GM18517 (cell line): ENCODE measurements around the gene UMOD.
"Not testable (repeated sequence)": the region's sequence is repeated elsewhere in the genome, so short reads cannot be mapped to it uniquely, and the experiment has no call there.

Experiments
- ATAC-seq: cut with Tn5 transposase; IDR thresholded peaks from one replicate; pipeline ENCODE4 v1.9.1; 2021; ENCODE audit warnings: mild to moderate bottlenecking, moderate library complexity; ENCODE audit not compliant: unreplicated experiment

The UMOD gene

DNA sequence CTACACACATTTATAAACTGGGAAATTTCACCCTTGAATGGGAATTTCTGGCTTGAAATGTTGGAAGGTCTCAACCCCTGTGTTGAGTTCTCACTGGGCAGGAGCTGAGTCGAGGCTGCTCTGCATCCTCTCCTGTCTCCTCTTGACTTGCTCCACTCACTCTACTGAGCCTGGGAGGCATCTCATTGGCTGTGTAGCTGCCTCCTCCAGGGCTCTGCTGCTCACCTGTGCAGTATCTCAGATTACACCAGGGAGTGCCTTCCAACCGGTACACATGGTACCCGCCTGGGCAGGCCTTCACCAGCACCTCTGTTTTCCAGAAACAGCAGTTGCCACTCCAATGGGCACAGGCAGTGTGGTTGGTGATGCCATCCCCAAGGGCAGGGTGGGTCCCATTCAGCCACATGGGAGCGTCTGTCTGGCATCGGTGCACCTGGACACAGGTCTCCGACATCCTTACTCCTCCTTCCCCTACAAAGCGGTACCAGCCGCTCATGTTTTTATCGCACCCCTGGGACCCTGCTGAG lies 28.9 kb downstream of the UMOD start:
- ATAC-seq = no peak

DNA sequence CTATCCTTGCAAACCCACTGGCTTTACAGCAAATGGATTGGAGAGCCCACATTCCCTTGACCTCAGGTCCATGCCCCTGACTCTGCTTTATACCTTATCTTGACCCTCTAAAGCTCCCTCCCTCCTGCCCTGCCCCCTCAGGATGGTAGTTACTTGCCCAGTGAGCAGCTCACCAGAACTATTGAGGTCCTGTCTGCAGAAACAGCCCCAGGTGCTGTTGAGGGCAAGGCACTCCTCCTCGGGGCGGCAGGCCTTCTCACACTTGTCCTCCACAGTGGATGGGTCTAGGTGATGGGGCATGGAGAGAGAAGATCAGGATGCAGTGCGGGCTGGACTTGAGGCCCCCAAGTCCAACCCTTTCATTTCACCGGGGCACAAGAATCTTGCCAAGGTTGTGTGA lies 29.8 kb downstream of the UMOD start:
- no peak for ATAC-seq

DNA sequence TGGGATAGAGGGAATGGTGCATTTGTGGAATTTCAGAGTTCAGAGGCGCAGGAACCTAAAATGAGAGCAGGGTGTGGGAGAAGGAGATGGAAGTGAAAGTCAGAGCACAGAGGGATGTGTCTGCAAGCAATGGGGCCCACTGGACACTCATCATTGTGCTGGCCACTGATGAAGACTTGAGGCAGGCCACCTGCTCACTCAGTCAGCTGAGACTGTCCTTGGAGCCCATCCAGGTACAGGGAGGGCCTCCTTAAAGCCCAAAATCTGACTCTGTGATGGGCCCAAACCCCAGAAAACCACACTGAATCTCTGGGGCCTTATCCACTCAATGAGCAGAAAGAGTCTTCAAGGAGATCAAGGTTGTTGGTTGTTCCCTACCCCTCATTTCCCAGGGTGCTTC lies 30.8 kb downstream of the UMOD start:
- no peak for ATAC-seq

DNA sequence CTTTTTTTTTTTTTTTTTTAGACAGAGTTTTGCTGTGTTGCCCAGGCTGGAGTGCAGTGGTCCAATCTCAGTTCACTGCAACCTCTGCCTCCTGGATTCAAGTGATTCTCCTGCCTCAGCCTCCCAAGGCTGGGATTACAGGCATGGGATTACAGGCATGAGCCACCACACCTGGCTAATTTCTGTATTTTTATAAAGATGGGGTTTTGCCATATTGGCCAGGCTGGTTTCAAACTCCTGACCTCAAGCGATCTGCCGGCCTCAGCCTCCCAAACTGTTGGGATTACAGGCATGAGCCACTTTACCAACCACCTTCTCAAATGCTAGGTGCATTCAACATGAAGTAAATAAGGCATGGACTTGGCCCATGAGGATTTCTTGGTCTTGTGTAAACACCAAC lies 31.5 kb downstream of the UMOD start:
- not testable (repeated sequence) for ATAC-seq

DNA sequence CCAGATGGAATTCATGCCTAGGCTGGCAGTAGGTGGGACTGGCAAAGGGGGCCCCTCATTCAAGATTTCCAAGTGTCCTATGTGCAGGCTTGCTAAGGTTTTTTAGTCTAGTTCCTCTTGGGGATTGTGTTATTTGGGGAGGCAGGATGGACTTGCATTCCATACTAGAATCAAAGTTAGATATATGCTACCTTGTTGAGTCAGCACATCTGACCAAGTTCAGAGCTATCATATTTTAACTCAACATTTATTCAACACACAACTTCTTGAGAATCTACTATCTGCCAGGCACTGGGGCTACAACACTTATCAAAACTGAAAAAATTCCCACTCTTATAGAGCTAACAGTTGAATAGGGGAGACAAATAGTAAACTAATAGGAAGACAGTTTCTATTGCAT lies 31.9 kb downstream of the UMOD start:
- ATAC-seq = no peak

DNA sequence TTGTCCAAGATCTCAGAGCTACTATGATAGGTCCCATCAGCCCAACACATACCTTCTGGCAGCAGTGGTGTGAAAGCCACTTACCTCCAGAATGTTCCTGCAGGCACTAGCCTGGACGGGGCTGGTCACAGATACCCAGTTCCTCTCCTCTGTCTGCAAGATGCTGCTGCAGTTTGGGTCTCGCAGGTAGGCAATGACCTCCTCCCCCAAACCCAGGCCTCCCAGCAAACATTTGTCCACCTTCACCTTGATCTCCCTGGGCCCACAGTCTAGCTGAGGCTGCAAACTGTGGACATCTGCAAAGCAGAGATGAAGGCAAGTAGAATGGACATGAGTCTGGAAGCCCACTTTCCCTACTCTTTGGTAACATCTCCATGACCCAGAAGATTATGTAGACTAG lies 32.3 kb downstream of the UMOD start:
- ATAC-seq = no peak

DNA sequence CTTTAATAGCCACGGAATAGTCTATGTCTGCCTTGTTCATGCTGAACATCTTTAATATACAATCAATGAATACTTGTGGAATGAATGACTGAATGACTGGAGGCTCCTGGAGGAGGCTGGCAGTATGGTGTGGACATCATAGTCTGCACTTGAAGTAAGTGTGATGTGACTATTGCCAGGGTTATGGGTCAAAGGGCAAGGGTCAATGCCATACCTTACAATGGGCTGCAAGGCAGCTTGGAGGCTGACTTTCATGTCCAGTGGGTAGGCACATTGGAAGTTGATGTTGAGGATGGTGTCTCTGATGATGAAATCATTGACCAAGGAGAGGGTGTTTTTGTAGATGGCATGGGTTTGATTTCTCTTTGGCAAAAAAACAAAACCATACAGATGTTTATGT lies 33.1 kb downstream of the UMOD start:
- no peak for ATAC-seq

DNA sequence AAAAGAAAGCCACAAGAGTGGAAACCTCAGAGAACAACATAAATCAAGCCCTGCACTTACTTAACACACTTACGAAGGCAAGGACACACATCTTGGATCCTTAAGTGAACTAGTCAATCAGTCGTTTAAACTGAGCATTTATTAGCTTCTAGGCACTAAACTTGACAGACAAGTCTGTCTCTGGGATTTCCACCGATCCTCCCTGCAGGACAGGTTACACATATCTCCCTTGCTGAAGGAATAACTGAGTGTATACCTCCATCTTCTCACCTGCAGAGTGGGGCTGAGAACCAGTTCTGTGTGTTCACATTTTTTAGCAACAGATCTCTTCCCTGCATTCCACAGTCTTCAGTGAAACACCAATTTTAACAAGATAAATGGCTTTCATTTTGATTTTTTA lies 34.1 kb downstream of the UMOD start:
- no peak for ATAC-seq

DNA sequence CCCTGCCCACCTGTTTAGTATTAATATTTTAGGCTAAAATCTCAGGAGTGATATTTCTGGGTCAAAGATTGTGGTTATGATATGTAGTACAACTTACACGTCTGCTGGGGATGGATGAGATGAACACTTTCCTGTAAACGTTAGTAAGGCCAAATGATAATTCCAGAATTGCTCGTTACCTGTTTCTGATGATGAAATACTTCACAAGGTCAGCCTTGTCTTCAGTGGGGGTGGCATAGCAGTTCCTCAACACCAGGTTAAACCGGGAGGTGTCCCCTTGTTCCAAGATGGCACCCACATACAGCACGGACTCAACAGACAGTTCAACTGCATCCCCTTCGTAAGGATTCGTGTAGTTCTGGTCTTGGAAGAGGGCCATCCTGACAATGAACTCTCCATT lies 34.5 kb downstream of the UMOD start:
- ATAC-seq = no peak

DNA sequence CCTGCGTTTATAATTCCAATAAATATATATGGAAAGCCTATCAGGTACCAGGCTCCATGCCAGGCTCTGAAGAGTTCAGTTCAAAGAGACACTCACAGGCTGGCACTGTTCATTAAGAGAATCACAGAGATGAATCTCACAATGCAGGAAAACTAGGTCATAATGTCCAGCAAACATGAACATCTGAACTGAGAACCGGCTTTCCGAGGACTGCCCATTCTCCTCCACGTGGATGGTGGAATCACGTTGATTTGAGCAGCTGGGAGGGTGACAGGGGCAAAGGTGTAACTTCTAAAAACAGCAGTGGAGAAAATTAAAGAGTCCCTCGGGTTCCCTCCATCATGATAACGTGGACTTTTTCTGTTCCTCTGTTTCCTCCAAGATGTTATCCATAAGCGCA lies 35.4 kb downstream of the UMOD start:
- no peak for ATAC-seq

DNA sequence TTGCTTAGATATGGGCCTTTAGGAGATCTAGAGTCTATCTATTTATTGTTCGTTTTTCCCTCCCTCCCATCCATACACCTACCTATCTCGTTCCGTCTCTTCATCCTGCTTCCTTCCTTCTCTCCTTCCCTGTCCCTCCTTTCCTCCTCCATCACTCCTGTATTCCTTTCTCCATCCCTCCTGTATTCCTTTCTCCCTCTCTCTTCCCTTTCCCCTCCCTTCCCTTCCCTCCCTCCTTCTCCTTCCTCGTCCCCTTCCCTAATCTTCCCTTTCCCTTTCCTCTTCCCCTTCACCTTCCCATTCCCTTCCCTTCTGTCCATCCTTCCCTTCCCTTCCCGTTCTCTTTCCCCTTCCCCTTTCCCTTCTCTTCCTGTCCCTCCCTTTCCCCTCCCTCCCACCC lies 35.8 kb downstream of the UMOD start:
- ATAC-seq = no peak

DNA sequence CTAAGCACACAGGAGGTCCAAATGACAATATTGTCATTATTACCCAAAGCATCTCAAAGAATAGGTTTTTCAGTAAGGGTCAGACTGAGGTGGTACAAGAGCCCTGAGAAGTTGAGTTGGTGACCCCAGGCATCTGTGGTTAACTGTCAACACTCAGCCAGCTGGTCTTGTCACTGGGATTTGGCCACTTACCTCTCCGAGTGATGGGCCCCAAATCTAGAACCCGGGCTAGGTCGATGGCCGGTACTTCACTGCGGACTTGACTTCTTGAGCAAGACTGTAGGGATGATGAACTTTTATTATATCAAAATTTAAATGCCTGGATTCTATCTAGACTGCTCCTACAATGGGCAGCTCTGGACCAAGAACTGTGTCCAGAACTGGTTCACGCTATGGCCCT lies 36.8 kb downstream of the UMOD start:
- no peak for ATAC-seq

DNA sequence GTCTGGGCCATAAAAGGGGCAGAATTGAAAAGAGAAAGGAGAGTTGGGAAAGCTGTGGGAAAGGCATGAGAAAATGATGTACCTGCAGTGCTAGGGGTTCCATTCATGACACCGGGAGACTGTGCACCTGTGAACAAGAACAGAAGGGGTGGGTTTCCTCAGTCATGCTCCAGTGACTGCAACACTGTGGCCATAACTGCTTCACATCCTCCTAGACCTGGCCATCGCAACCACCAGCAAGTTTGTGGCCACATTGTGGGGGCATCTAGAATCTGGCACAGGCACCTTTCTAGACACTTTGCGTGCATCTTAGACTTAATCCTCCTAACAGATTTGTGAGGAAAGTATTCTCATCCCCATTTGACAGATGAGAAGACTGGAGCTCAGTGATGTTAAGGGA lies 37.9 kb downstream of the UMOD start:
- ATAC-seq = no peak

DNA sequence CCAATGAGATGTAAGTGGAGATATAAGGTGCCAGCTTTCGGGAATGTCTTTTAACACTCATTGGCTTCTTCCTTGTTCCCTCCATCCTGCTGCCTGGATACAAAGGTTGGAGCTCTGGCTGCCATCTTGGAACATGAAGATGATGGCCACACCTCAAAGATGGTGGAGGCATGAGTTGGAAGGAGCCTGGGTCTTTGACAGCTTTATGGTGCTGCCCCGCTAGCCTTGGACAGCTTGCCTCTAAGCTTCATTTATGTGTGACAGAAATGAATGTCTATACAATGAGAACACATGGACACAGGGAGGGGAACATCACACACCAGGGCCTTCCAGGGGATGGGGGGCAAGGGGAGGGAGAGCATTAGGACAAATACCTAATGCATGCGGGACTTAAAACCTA lies 38.8 kb downstream of the UMOD start:
- ATAC-seq = no peak

DNA sequence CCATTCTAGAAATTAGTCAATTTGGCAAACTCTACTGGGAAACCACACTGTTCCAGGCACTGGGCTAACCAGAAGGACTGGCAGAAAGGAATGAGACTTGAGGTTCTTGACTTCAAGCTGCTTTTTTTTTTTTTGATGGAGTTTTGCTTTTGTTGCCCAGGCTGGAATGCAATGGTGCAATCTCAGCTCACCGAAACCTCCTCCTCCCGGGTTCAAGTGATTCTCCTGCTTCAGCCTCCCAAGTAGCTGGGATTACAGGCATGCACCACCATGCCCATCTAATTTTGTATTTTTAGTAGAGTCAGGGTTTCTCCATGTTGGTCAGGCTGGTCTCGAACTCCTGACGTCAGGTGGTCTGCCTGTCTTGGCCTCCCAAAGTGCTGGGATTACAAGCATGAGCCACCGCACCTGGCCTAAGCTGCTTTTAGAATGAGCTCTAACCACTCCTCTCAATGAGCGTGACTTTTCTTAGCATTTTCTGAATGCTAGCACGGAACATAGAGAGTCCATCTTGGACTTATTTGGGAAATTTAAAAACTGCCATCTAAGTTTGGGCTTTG lies 39.9 kb downstream of the UMOD start:
- not testable (repeated sequence) for ATAC-seq

DNA sequence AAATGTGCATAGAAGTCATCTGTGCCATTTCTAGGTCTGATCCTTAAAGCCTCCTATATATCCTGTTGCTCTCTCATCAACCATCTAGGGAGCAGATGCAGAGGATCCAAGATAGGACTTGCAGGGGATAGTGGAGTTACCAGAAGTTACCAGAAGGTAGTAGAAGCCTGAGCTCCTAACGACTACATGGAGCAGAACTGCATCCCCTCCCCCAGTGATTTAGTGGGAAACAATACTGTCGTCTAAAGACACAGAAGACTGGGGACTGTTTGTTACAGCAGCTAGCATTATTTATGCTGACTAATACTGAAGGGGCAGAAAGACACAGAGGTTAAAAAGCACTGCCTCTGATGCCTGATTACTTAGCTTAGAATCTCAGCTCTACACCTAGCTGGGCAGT lies 41.0 kb downstream of the UMOD start:
- ATAC-seq = no peak

DNA sequence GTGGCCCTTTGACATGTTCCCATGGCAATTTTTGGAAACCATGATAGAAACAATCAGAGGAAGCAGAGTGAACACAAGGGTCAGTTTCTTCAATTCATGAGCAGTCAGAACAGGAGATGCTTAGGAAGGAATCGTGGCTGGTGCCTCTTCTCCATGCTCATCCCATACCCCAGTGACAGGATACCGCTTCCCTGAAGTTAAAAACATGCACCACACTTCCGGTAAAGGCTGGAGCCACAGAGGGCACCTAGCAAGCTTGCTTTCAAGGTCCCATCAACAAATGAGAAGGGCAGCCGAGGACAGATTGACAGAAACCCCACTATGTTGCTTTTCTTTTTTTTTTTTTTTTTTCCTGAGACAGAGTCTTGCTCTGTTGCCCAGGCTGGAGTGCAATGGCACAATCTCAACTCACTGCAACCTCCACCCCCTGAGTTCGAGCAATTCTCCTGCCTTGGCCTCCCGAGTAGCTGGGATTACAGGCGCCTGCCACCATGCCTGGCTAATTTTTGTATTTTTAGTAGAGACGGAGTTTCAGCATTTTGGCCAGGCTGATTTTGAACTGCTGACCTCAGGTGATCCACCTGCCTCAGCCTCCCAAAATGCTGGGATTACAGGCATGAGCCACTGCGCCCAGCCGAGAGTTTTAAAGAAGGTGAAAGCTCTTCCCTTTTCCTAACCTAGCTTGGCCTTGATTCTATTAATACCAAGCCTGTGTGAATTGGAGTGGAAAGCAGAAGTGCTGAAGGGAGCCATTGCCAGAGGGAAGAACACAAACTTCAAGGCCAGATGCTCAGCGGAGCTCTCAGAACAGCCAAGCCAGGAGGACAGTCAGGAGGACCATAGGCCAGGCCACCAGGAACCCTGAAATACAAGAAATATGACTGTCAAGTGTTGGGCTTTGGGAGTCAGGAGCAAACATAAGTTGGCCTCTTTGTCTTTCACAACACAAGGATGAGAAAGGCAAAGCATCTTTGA lies 41.8 kb downstream of the UMOD start:
- ATAC-seq = no peak

DNA sequence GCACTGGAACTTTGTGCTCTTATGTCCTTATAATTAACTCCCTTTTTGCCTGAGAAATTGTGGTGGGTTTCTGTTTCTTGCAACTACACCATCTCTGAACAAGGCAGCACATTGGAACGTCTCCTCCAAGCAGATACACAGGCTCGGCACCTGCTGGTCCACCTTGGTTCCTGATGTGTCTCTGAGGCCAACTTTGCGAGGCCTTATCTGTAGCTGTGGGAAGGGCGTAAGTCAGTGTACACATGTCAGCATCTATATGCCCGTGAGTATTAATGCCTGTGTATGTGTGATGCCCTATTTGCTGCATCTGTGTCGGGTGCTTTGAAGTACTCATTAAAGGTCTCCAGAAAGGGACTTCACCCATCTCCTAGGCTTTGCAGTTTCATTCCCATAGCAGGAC lies 42.7 kb downstream of the UMOD start:
- ATAC-seq = no peak

DNA sequence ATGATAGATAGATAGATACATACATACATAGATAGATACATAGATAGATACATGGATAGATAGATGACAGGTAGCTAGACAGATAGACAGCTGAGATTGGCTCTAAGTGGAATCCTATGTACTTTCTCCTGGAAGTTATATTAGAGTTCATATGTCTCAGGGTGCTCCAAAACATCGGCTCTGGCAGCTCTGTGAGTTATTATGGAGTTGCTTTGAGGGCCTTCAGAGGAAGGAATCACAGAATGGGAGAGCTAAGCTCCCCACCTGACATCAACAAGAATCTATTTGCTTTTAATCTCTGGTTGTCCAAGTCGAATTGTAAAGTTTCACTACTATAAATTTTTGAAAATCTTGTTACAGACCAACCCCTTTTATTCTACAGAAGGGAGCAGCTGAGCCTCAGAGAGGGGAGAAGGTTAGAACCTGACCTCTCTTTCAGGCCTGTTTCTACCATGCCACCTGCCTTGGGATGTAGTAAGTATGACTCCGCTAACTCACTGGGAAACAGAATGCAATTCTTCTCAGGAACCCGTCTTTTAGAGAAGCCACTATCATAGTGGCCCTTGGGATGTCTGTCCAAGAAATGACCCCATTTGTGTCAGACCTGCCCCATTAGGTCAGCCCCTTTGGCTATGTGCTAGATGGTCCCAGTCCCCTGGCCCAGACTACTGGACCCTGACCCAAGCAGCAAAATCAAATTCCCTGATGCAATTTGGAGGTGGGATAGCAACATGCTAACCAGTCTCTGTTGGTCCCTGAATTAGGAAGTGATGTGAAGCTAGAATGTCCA lies 43.5 kb downstream of the UMOD start:
- no peak for ATAC-seq

DNA sequence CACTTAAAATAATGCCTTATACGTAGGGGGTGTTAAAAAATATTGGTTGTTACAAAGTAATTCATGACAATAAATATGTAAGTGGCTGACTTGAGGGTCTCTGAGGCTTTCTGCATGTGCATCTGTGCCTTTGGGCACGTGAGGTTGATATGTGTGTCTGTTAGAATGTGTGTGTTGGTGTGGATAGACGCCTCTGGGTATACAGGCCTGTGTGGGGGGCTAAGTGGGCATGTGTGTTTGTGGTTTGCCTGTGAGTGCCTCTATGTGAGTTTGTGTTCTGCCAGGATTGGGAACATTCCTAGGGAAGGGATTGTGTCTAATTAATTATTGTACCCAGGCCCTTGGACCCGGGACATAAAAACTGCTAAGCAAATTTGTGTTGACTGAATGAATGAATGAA lies 44.2 kb downstream of the UMOD start:
- ATAC-seq = no peak

DNA sequence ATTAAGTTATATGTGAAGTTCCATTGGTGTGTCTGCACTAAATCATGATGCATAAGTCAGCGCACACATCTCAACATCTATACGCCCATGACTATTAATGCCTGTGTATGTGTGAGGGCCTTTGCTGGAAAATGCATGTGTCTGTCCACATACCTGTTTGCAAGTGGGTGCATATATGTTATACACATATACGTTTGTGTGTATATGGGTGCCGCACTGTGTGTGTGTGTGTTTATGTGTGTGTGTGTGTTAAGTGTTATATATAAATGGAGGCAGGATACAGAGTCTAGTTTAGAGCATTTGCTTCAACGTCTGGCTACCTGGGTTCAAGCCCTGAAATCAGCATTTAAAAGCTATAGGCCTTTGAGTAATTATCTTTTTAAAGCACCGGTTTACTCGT lies 44.7 kb downstream of the UMOD start:
- ATAC-seq = no peak

DNA sequence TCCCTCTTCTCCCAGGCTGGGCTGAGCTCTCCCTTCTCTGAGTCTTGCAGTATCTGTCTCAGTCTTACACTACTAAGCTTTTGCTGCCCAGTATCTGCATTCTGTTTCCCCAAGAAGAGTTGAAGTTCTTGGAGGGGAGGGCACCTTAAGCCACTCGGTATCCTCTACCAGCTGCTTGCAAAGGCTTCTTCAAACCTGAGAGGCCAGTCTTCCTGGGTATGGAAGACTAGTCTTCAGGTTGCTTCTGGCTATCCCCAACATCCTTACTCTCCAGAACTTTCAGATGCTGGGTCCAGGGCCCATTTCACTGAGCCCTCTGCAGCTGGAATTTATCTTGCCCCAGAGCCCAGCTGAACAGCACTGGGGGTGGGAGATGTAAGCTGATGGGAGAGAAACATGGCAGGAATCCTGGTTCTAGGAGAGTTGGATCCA lies 45.3 kb downstream of the UMOD start:
- ATAC-seq = no peak
